BLaER1 (cell line): ENCODE measurements around the gene FAHD1.

Experiments
- H3K27ac ChIP-seq: shearing (Covaris generic); formaldehyde crosslinking; 2 replicates; pipeline ENCODE4 v1.8.1; 2022
- H3K27me3 ChIP-seq: shearing (Covaris generic); formaldehyde crosslinking; 2 replicates; pipeline ENCODE4 v1.8.1; 2022
- H3K36me3 ChIP-seq: shearing (Covaris generic); formaldehyde crosslinking; 2 replicates; pipeline ENCODE4 v1.8.1; 2022
- H3K4me1 ChIP-seq: shearing (Covaris generic); formaldehyde crosslinking; 2 replicates; pipeline ENCODE4 v1.8.1; 2022
- H3K4me2 ChIP-seq: shearing (Covaris generic); formaldehyde crosslinking; 2 replicates; pipeline ENCODE4 v1.8.1; 2022
- H3K4me3 ChIP-seq: shearing (Covaris generic); formaldehyde crosslinking; 2 replicates; pipeline ENCODE4 v1.8.1; 2022
- H3K9ac ChIP-seq: shearing (Covaris generic); formaldehyde crosslinking; 2 replicates; pipeline ENCODE4 v1.8.1; 2022
- H3K9me3 ChIP-seq: shearing (Covaris generic); formaldehyde crosslinking; 2 replicates; pipeline ENCODE4 v1.8.1; 2022
- H4K20me1 ChIP-seq: shearing (Covaris generic); formaldehyde crosslinking; 2 replicates; pipeline ENCODE4 v1.8.1; 2022
- Cebpa-rat ChIP-seq: shearing (Covaris generic); IDR thresholded peaks from 2 replicates; pipeline ENCODE4 v1.8.1; 2022

FAHD1 gene

DNA sequence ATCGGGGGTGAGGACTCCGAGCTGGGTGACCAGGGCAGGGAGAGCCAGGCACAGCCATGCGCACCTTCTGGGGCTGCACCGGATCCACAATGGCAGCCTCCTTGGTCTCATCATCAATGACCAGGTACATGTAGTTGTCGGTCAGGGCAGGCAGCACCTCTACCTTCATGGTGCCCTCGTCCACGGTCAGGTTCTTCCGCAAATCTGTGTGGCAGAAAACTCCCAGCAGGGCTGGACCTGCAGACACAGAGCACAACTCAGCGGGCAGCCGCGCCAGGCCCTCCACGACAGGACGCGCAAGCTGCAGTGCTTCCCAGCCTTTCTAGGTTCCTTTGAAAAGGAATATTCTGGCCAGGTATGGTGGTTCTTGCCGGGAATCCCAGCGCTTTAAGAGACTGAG, 4.2 kb upstream of the FAHD1 start:
- no peak overlapping the region for H3K4me3 ChIP-seq
- TF ChIP-seq Cebpa-rat, result no peak
- H3K27me3 ChIP-seq, result no peaks in the 10 kb centered on the region
- H3K4me1 ChIP-seq, result peaks cover 16% of the 10 kb centered on the region
- no peaks in the 10 kb centered on the region for H3K9me3 ChIP-seq
- peaks cover 52% of the 10 kb centered on the region for H3K36me3 ChIP-seq
- peaks cover 46% of the 10 kb centered on the region for H4K20me1 ChIP-seq
- no peak overlapping the region for H3K9ac ChIP-seq
- H3K4me2 ChIP-seq, result no peak overlapping the region
- H3K27ac ChIP-seq, result no peak overlapping the region

DNA sequence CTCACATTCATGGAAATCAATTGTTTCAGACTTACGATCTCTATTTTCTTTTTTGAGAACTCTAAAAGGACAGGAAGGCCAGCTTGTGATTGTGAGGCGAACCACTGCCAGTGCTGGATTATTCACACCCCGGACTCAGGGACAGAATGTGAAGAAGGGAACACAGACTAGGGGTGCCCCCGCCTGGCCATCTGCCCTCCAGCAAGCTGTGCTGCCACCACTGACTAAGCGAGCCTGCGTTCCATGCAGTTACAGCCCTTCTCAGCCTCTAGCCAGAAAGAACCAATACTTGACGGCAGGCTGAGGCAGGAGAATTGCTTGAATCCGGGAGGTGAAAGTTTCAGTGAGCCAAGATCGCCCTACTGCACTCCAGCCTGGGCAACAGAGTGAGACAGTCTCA, 3.2 kb upstream of the FAHD1 start:
- TF ChIP-seq Cebpa-rat, result no peak

GRCh38 chr16:1825381-1825863, 1.6 kb upstream of the FAHD1 start:
- peak overlapping the region; percentile 84; the same call in 1 of the 2 replicates for H3K9ac ChIP-seq
- H3K4me3 ChIP-seq, result peak overlapping the region; percentile 94
- H3K4me1 ChIP-seq, result peaks cover 36% of the 10 kb centered on the region
- no peak for TF ChIP-seq Cebpa-rat
- peaks cover 56% of the 10 kb centered on the region for H4K20me1 ChIP-seq
- H3K36me3 ChIP-seq, result peaks cover 30% of the 10 kb centered on the region
- peak overlapping the region; percentile 93 for H3K4me2 ChIP-seq
- no peak overlapping the region for H3K27ac ChIP-seq
- no peaks in the 10 kb centered on the region for H3K9me3 ChIP-seq
- no peaks in the 10 kb centered on the region for H3K27me3 ChIP-seq

More for the DNA sequence above, 3.2 kb upstream of the FAHD1 start:
- Histone ChIP-seq H3K36me3 (peaks cover 41% of the 10 kb centered on the region), H3K4me1 (peaks cover 26% of the 10 kb centered on the region), H3K27me3 (no peaks in the 10 kb centered on the region), H3K9me3 (no peaks in the 10 kb centered on the region), H3K4me2 (no peak overlapping the region), H3K9ac (no peak overlapping the region), H3K4me3 (no peak overlapping the region), H4K20me1 (peaks cover 48% of the 10 kb centered on the region), H3K27ac (no peak overlapping the region)

DNA sequence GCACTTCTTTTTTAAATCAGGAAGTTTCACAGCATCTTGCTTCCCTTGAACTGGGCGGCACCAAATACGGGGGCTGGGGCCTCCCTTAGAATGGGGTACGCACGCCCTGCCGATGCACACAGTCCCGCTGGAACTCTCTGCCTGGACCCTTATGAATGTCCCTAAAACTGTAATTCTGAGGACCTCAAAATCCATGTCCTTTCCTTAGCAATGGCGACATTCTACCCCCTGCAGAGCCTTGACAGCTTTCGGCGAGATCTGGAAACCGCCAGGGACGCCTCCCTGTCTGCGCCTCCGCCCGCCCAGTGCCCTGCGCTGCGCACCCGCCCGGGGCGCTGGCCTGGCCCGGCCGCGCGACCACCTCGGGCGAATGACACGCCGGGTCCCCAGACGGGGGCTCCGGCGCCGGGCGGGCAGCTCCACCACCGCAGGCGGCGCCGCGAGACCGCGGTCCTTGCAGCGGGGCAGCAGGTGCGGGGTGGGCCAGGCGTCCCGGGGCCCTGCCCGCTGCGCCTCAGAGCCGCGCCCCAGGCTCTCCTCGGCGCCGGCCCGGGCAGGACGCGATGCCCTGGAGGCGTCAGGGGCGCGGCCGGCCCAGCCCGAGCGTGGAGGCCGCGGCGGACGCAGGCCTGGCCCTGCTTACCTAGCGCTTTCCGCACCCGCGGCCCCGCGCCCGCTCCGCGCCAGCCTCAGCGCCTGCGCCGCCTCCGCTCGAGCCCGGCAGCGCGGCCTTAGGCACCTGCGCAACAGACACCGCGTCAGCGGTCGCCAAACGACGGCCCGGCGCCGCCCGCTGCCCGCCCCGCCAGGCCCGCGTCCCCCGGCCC, 929 bp upstream of the FAHD1 start:
- peak overlapping the region; percentile 84 for H3K9ac ChIP-seq
- peaks cover 26% of the 10 kb centered on the region for H3K36me3 ChIP-seq
- no peak for TF ChIP-seq Cebpa-rat
- H3K4me1 ChIP-seq, result peaks cover 36% of the 10 kb centered on the region
- H3K4me2 ChIP-seq, result peak overlapping the region; percentile 93
- peak overlapping the region; percentile 94 for H3K4me3 ChIP-seq
- H3K27ac ChIP-seq, result peak overlapping the region; percentile 72
- no peaks in the 10 kb centered on the region for H3K27me3 ChIP-seq
- H3K9me3 ChIP-seq, result no peaks in the 10 kb centered on the region
- peaks cover 52% of the 10 kb centered on the region for H4K20me1 ChIP-seq

DNA sequence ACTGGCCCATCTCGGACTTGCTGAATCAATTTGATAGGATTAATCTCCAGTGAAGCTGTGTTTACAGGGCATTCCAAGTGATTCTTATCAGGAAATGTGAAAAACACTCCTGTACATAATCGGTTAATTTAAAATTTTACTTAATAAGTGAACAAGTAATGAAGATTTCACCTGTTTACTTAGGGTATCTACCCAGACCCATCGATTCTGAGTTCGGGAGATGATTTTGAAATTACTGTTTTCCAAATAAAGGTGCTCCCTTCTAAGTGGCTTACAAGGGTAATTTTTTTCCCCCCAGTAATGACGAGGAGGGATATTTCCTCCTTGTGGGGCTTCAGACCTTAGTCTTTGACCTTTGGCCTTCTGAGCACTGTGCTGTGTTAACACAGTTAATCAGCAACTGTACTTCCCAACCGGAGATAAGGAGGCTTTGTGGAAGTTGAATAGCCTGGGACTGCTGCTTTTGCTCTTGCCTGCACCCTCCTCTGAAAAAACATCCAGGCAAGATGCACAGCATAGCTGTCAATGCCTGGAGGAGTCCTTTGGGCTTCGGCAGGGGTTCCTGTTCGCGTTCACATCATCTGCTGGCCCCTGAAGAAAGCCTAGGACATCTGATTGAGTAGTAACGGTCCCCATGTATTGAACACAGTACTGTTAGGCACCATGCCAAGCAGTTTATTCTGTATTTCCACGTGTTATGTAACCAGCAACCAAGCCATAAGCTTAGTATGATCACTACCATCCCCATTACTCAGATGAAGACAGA, 1.8 kb downstream of the FAHD1 start:
- H3K4me2 ChIP-seq, result peak overlapping the region; percentile 93
- no peaks in the 10 kb centered on the region for H3K9me3 ChIP-seq
- H4K20me1 ChIP-seq, result peaks cover 41% of the 10 kb centered on the region
- no peak for TF ChIP-seq Cebpa-rat
- peak overlapping the region; percentile 84; the same call in 1 of the 2 replicates for H3K9ac ChIP-seq
- H3K27me3 ChIP-seq, result no peaks in the 10 kb centered on the region
- H3K4me3 ChIP-seq, result peak overlapping the region; percentile 94
- peaks cover 14% of the 10 kb centered on the region; the same call in 1 of the 2 replicates for H3K36me3 ChIP-seq
- H3K4me1 ChIP-seq, result peaks cover 36% of the 10 kb centered on the region
- H3K27ac ChIP-seq, result no peak overlapping the region

DNA sequence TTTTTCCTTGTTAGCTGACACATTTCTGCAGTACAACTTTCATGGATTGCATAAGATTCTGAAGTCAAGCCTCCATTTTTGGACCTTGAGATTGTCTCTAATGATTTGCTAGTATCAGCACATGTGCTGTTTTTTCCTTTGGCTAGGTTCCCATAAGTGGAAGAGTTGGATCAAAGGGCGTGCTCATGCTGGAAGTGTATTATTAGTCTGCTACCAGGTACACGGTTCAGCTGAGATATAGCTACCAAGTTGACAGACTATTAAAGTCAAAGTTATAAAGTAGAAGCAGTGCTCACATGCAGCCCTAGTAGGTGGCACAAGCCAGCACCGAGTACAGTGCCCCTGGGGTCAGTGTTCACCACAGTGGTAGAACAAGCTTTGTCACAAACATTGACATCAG, 3.2 kb downstream of the FAHD1 start:
- H3K4me3 ChIP-seq, result no peak overlapping the region
- no peak for TF ChIP-seq Cebpa-rat
- no peak overlapping the region for H3K27ac ChIP-seq
- H3K36me3 ChIP-seq, result peaks cover 14% of the 10 kb centered on the region; the same call in 1 of the 2 replicates
- H3K9me3 ChIP-seq, result no peaks in the 10 kb centered on the region
- H4K20me1 ChIP-seq, result peaks cover 27% of the 10 kb centered on the region
- peaks cover 34% of the 10 kb centered on the region for H3K4me1 ChIP-seq
- no peak overlapping the region for H3K4me2 ChIP-seq
- no peak overlapping the region for H3K9ac ChIP-seq
- no peaks in the 10 kb centered on the region for H3K27me3 ChIP-seq

DNA sequence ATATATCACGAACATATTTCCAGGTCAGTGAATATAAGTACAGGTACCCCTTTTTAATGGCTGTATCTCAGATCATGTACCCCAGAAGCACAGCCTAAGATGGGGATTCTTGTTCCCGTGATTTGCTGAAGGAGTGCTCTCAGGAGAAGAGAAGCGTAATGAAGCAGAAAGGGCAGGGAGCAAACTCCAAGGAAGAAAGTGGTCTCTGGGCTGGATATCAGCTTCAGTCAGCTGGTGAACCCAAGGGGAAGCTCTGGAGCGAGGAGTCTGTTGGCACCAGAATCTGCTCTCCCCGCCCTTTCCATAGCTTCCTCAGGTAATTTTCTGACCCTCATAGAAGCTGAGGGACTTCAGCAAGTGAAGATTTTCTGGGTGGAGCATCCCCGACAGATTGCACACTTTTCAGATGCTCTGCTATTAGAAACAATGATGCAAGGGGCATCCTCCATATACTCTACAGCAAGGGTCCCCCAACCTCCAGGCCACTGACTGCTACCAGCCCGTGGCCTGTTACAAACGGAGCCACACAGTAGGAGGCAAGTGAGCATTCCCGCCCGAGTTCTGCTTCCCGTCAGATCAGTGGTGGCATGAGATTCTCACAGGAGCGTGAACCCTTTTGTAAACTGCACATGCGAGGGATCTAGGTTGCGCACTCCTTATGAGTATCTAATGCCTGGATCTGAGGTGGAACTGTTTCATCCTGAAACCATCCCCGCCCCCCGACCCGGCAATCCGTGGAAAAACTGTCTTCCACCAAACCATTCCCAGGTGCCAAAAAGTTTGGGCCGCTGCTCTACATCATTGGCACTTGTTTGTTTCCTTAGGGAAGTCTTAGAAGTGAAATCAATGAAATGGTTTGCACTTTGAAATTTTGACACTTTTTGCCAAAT, 4.4 kb downstream of the FAHD1 start:
- no peak for TF ChIP-seq Cebpa-rat
- H3K4me1 ChIP-seq, result peaks cover 25% of the 10 kb centered on the region
- no peak overlapping the region for H3K4me2 ChIP-seq
- no peak overlapping the region for H3K4me3 ChIP-seq
- no peak overlapping the region for H3K27ac ChIP-seq
- peaks cover 14% of the 10 kb centered on the region; the same call in 1 of the 2 replicates for H3K36me3 ChIP-seq
- H3K9ac ChIP-seq, result 0 out of 2 replicates have a peak overlapping the region, but pooled peaks have one; percentile 6
- H3K9me3 ChIP-seq, result no peaks in the 10 kb centered on the region
- H4K20me1 ChIP-seq, result peaks cover 18% of the 10 kb centered on the region
- H3K27me3 ChIP-seq, result no peaks in the 10 kb centered on the region

- TF ChIP-seq Cebpa-rat, result no peak
- Histone ChIP-seq H3K4me1 (peaks cover 19% of the 10 kb centered on the region), H3K36me3 (peaks cover 14% of the 10 kb centered on the region; the same call in 1 of the 2 replicates), H3K27ac (no peak overlapping the region), H3K4me3 (no peak overlapping the region), H3K9me3 (no peaks in the 10 kb centered on the region), H3K9ac (no peak overlapping the region), H4K20me1 (peaks cover 18% of the 10 kb centered on the region), H3K27me3 (no peaks in the 10 kb centered on the region), H3K4me2 (no peak overlapping the region)
Observed at GRCh38 chr16:1832838-1833454, 5.9 kb downstream of the FAHD1 start.

DNA sequence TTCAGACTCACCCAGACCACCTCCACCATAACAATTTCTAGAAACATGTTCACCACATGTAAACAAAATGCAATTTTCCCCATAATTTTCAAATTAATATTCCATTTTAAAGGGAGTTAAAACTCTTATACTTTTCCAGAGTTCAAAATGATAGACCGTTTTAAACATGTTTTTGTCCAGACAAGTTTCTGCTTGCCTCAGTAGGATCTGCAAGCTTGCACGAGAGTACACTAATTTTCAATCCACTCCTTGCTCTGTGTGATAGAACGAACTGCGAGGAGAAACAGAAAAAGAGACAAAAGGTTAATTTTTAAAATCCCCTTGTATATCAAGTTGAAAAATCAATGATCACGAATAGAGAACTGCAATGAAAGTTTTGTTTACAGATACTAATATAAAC, 7.1 kb downstream of the FAHD1 start:
- H3K9me3 ChIP-seq, result no peaks in the 10 kb centered on the region
- H4K20me1 ChIP-seq, result peaks cover 13% of the 10 kb centered on the region
- H3K4me1 ChIP-seq, result peaks cover 8% of the 10 kb centered on the region
- H3K4me3 ChIP-seq, result no peak overlapping the region
- no peak overlapping the region for H3K9ac ChIP-seq
- TF ChIP-seq Cebpa-rat, result no peak
- H3K27ac ChIP-seq, result no peak overlapping the region
- no peaks in the 10 kb centered on the region for H3K27me3 ChIP-seq
- no peak overlapping the region for H3K4me2 ChIP-seq
- peaks cover 14% of the 10 kb centered on the region; the same call in 1 of the 2 replicates for H3K36me3 ChIP-seq
